Fibroblast of lung (primary cell): Measurements from ENCODE around the gene PPP3CB. TPM values are rescaled to one million over a fixed set of nuclear protein-coding genes. Genes with fewer than 3 reads are reported as not detected.

Experiments
- DNase-seq, 2 donors: peaks; one replicate each; pipeline versions ENCODE4 v3.0.0 to v3.0.0-alpha.2; 2010; ENCODE audit warnings: low read depth in 2 of 2
- H2AFZ ChIP-seq: 2 replicates; pipeline ENCODE4 v1.5.1; 2012; ENCODE audit warnings: low read length, control low read depth, inconsistent platforms
- H3K27ac ChIP-seq: 2 replicates; pipeline ENCODE4 v1.5.1; 2011; ENCODE audit warnings: low read length, control low read depth; ENCODE audit not compliant: insufficient read depth
- H3K27me3 ChIP-seq: 2 replicates; pipeline ENCODE4 v1.5.1; 2011; ENCODE audit warnings: mild to moderate bottlenecking, low read length; ENCODE audit not compliant: control insufficient read depth, insufficient read depth
- H3K36me3 ChIP-seq: 2 replicates; pipeline ENCODE4 v1.5.1; 2011; ENCODE audit warnings: low read length; ENCODE audit not compliant: control insufficient read depth, insufficient read depth
- H3K4me1 ChIP-seq: 2 replicates; pipeline ENCODE4 v1.5.1; 2011; ENCODE audit warnings: low read length; ENCODE audit not compliant: control insufficient read depth, insufficient read depth; ENCODE audit errors: extremely low read depth
- H3K4me2 ChIP-seq: 2 replicates; pipeline ENCODE4 v1.5.1; 2011; ENCODE audit warnings: low read length, control low read depth; ENCODE audit not compliant: insufficient read depth; ENCODE audit errors: extremely low read depth
- H3K4me3 ChIP-seq, 4 experiments: fragments of 200-600 bp in 1 of 4; sonication (generic) in 1 of 4; replicated peaks in 1 of 4; 2 replicates each; pipeline ENCODE4 v1.5.1; 2011 to 2016; ENCODE audit warnings: low read length in 4 of 4, low read depth in 3 of 4, mild to moderate bottlenecking in 3 of 4, control low read depth in 2 of 4, inconsistent platforms in 1 of 4, mixed read lengths in 1 of 4; ENCODE audit not compliant: insufficient read depth in 1 of 4; ENCODE audit errors: control extremely low read depth in 1 of 4
- H3K79me2 ChIP-seq: 2 replicates; pipeline ENCODE4 v1.5.1; 2012; ENCODE audit warnings: mild to moderate bottlenecking, low read length, inconsistent platforms; ENCODE audit not compliant: control insufficient read depth, insufficient read depth
- H3K9ac ChIP-seq: 2 replicates; pipeline ENCODE4 v1.5.1; 2011; ENCODE audit warnings: mild to moderate bottlenecking, low read length, control low read depth; ENCODE audit not compliant: insufficient read depth
- H3K9me3 ChIP-seq: 2 replicates; pipeline ENCODE4 v1.5.1; 2012; ENCODE audit warnings: low read depth, low read length; ENCODE audit not compliant: control insufficient read depth, insufficient read depth
- H4K20me1 ChIP-seq: 2 replicates; pipeline ENCODE4 v1.5.1; 2011; ENCODE audit warnings: low read length; ENCODE audit not compliant: control insufficient read depth, insufficient read depth; ENCODE audit errors: extremely low read depth
- CTCF ChIP-seq, 2 donors: IDR thresholded peaks in 1 of 2; conservative IDR thresholded peaks in 1 of 2; 1 replicate in 1 of 2; 2 replicates in 1 of 2; pipeline ENCODE4 v1.5.1; 2011 to 2012; ENCODE audit warnings: low read length in 2 of 2, control low read depth in 1 of 2, inconsistent platforms in 1 of 2, low read depth in 1 of 2, mild to moderate bottlenecking in 1 of 2
- EZH2 ChIP-seq: IDR thresholded peaks from 2 replicates; pipeline ENCODE4 v1.5.1; 2012; ENCODE audit warnings: low read length, control low read depth, mild to moderate bottlenecking; ENCODE audit errors: missing control alignments
- polyA plus RNA-seq, 2 donors: library from polyadenylated mRNA; depleted of rRNA in 1 of 2; stranded (reverse) in 1 of 2; unstranded in 1 of 2; fragments of >200 nt; gene quantifications; 2 replicates each; pipeline ENCODE4 v1.2.1, GENCODE V29; 2011 to 2012; ENCODE audit warnings: missing spikeins in 1 of 2
- total RNA-seq: library from RNA; depleted of rRNA; stranded (reverse); fragments of >200 nt; gene quantifications from 2 replicates; pipeline ENCODE4 v1.2.1, GENCODE V29; 2014

PPP3CB gene
- total and polyA plus RNA-seq, 2 donors (not counting 1 experiment from before 2014, with no cell fraction given): 27.1 to 38.8 TPM

GRCh38 chr10:73446926-73447325 lies 48.9 kb downstream of the PPP3CB start:
- Histone ChIP-seq H4K20me1 (no peaks in the 10 kb centered on the region), H3K36me3 (peaks cover 5% of the 10 kb centered on the region), H3K4me2 (no peak overlapping the region), H3K27ac (no peak overlapping the region), H3K9ac (no peak overlapping the region), H3K4me1 (no peaks in the 10 kb centered on the region), H3K27me3 (no peaks in the 10 kb centered on the region), H3K4me3 (no peak overlapping the region), H3K9me3 (no peaks in the 10 kb centered on the region), H2AFZ (no peak overlapping the region), H3K79me2 (no peaks in the 10 kb centered on the region)
- TF ChIP-seq CTCF (conservative IDR thresholded peaks at IDR 0.05 in 1 of 2, IDR thresholded peaks at IDR 0.05 in 1 of 2; ENCODE audit: low read depth in 1 of 2, low read length in 2 of 2) (no peak), EZH2 (no peak)
- DNase-seq: no peak

GRCh38 chr10:73444457-73444856 lies 51.4 kb downstream of the PPP3CB start:
- H3K79me2 ChIP-seq: no peaks in the 10 kb centered on the region
- peaks cover 2% of the 10 kb centered on the region for H3K4me1 ChIP-seq
- peaks cover 5% of the 10 kb centered on the region for H3K36me3 ChIP-seq
- no peaks in the 10 kb centered on the region for H3K9me3 ChIP-seq
- no peaks in the 10 kb centered on the region for H3K27me3 ChIP-seq
- H2AFZ ChIP-seq: no peak overlapping the region
- H4K20me1 ChIP-seq: no peaks in the 10 kb centered on the region
- no peak overlapping the region for H3K9ac ChIP-seq
- TF ChIP-seq EZH2 (no peak), CTCF (conservative IDR thresholded peaks at IDR 0.05 in 1 of 2, IDR thresholded peaks at IDR 0.05 in 1 of 2; ENCODE audit: low read depth in 1 of 2, low read length in 2 of 2) (no peak)
- no peak for DNase-seq
- no peak overlapping the region for H3K27ac ChIP-seq
- no peak overlapping the region for H3K4me2 ChIP-seq
- H3K4me3 ChIP-seq: no peak overlapping the region

- Histone ChIP-seq H3K4me1 (peaks cover 5% of the 10 kb centered on the region), H3K4me2 (peak overlapping the region; percentile 33), H3K27ac (peak overlapping the region; percentile 45), H3K36me3 (peaks cover 11% of the 10 kb centered on the region), H3K79me2 (no peaks in the 10 kb centered on the region), H3K27me3 (no peaks in the 10 kb centered on the region), H3K9me3 (no peaks in the 10 kb centered on the region), H3K4me3 (no peak overlapping the region), H2AFZ (no peak overlapping the region), H3K9ac (no peak overlapping the region), H4K20me1 (no peaks in the 10 kb centered on the region)
- DNase-seq: peak; percentile 25 to 84
- no peak for TF ChIP-seq EZH2
- TF ChIP-seq CTCF (conservative IDR thresholded peaks at IDR 0.05 in 1 of 2, IDR thresholded peaks at IDR 0.05 in 1 of 2; ENCODE audit: low read depth in 1 of 2, low read length in 2 of 2): no peak
Observed at GRCh38 chr10:73439605-73440312, 56.1 kb downstream of the PPP3CB start.
